Midbrain (tissue), 1 donor: Measurements from ENCODE around the gene MLLT3.

Source experiments
- DNase-seq: peaks from one replicate; lab custom pipeline; 2025; lab: John Stamatoyannopoulos, UW

The MLLT3 gene

GRCh38 chr9:20477940-20478620, 144.2 kb downstream of the MLLT3 start:
- DNase-seq = no peak

- DNase-seq = no peak
Measured at GRCh38 chr9:20476912-20477521, 145.3 kb downstream of the MLLT3 start.

- no peak for DNase-seq
Measured at GRCh38 chr9:20474496-20474895, 147.8 kb downstream of the MLLT3 start.

GRCh38 chr9:20473515-20474013, 148.7 kb downstream of the MLLT3 start:
- DNase-seq = no peak

GRCh38 chr9:20472342-20473045, 149.8 kb downstream of the MLLT3 start:
- no peak for DNase-seq

- no peak for DNase-seq
Measured at GRCh38 chr9:20466328-20467008, 155.8 kb downstream of the MLLT3 start.

- DNase-seq = no peak
Measured at GRCh38 chr9:20464242-20464641, 158.1 kb downstream of the MLLT3 start.

GRCh38 chr9:20463823-20464222, 158.5 kb downstream of the MLLT3 start:
- no peak for DNase-seq

- no peak for DNase-seq
Measured at GRCh38 chr9:20462410-20462809, 159.9 kb downstream of the MLLT3 start.

GRCh38 chr9:20447291-20447690, 175.0 kb downstream of the MLLT3 start:
- no peak for DNase-seq

- DNase-seq = no peak
Measured at GRCh38 chr9:20446248-20446647, 176.1 kb downstream of the MLLT3 start.

GRCh38 chr9:20442461-20443319, 179.6 kb downstream of the MLLT3 start:
- DNase-seq = no peak

GRCh38 chr9:20441711-20442423, 180.4 kb downstream of the MLLT3 start:
- DNase-seq = no peak

- no peak for DNase-seq
Measured at GRCh38 chr9:20441166-20441565, 181.1 kb downstream of the MLLT3 start.

GRCh38 chr9:20437476-20437875, 184.8 kb downstream of the MLLT3 start:
- no peak for DNase-seq

- no peak for DNase-seq
Measured at GRCh38 chr9:20436476-20437195, 185.7 kb downstream of the MLLT3 start.

- DNase-seq = no peak
Measured at GRCh38 chr9:20428976-20429375, 193.3 kb downstream of the MLLT3 start.

- DNase-seq = no peak
Measured at GRCh38 chr9:20427359-20427758, 194.9 kb downstream of the MLLT3 start.

GRCh38 chr9:20426019-20426418, 196.3 kb downstream of the MLLT3 start:
- DNase-seq = no peak

GRCh38 chr9:20419533-20419932, 202.8 kb downstream of the MLLT3 start:
- no peak for DNase-seq
